SK-N-SH (cell line): Measurements from ENCODE around the gene CALB2. TPM values are rescaled to one million over a fixed set of nuclear protein-coding genes. Genes with fewer than 3 reads are reported as not detected.

Source experiments
- CTCF ChIA-PET: fragments of 300-600, 350-600 bp; formaldehyde crosslinking; extraction: SDS; loops from one replicate; lab custom pipeline; 2021; lab: Yijun Ruan, JAX
- POLR2A ChIA-PET: fragments of 350-600 bp; sonication (Branson Sonifier 250); formaldehyde crosslinking; extraction: SDS; loops from one replicate; lab custom pipeline; 2020; ENCODE audit warnings: antibody characterized with exemption, inconsistent platforms; lab: Yijun Ruan, JAX
- DNase-seq: peaks from one replicate; pipeline ENCODE4 v3.0.0; 2012
- H2AFZ ChIP-seq: fragments of 200-600 bp; sonication (generic); 2 replicates; pipeline ENCODE4 v1.8.1; 2016; ENCODE audit warnings: antibody characterized with exemption, mild to moderate bottlenecking, low read depth
- H3F3A ChIP-seq: fragments of 200-600 bp; sonication (generic); replicated peaks from 2 replicates; pipeline ENCODE3; 2016; ENCODE audit warnings: antibody characterized with exemption, mild to moderate bottlenecking; ENCODE audit not compliant: insufficient read depth
- H3K27ac ChIP-seq, 2 experiments: fragments of 200-500 bp in 1 of 2; fragments of 200-600 bp in 1 of 2; sonication (Bioruptor generic) in 1 of 2; sonication (generic), shearing (Covaris generic) in 1 of 2; 2 replicates each; pipeline versions ENCODE4 v1.5.1 to v1.6.1; 2014 to 2016; ENCODE audit warnings: low read depth in 2 of 2, inconsistent platforms in 1 of 2, low read length in 1 of 2, mild to moderate bottlenecking in 1 of 2, mixed read lengths in 1 of 2
- H3K27me3 ChIP-seq: fragments of 200-600 bp; sonication (generic), shearing (Covaris generic); 2 replicates; pipeline ENCODE4 v1.6.1; 2016; ENCODE audit warnings: mixed run types; ENCODE audit not compliant: insufficient read depth
- H3K36me3 ChIP-seq, 2 experiments: fragments of 200-500 bp in 1 of 2; fragments of 200-600 bp in 1 of 2; sonication (Bioruptor generic) in 1 of 2; sonication (generic) in 1 of 2; replicated peaks in 1 of 2; 2 replicates each; pipeline versions ENCODE3 to v1.5.1; 2014 to 2016; ENCODE audit warnings: low read length in 1 of 2, mild to moderate bottlenecking in 1 of 2; ENCODE audit not compliant: insufficient read depth in 2 of 2, control insufficient read depth in 1 of 2
- H3K4me1 ChIP-seq, 2 experiments: fragments of 200-500 bp in 1 of 2; fragments of 200-600 bp in 1 of 2; sonication (Bioruptor generic) in 1 of 2; sonication (generic), shearing (Covaris generic) in 1 of 2; 2 replicates each; pipeline versions ENCODE4 v1.5.1 to v1.6.1; 2014 to 2016; ENCODE audit warnings: low read depth in 1 of 2, low read length in 1 of 2, mixed run types in 1 of 2; ENCODE audit not compliant: insufficient read depth in 2 of 2, control insufficient read depth in 1 of 2
- H3K4me2 ChIP-seq: fragments of 200-600 bp; sonication (generic), shearing (Covaris generic); 2 replicates; pipeline ENCODE4 v1.6.1; 2017; ENCODE audit warnings: mixed run types
- H3K4me3 ChIP-seq, 2 experiments: fragments of 200-500 bp in 1 of 2; fragments of 200-600 bp in 1 of 2; sonication (Bioruptor generic) in 1 of 2; sonication (generic), shearing (Covaris generic) in 1 of 2; 2 replicates each; pipeline versions ENCODE4 v1.5.1 to v1.8.1; 2014 to 2016; ENCODE audit warnings: low read depth in 2 of 2, inconsistent platforms in 1 of 2, low read length in 1 of 2, mild to moderate bottlenecking in 1 of 2, mixed read lengths in 1 of 2, moderate library complexity in 1 of 2
- H3K79me2 ChIP-seq: fragments of 200-600 bp; sonication (generic); 2 replicates; pipeline ENCODE4 v1.8.1; 2017; ENCODE audit warnings: mild to moderate bottlenecking; ENCODE audit not compliant: insufficient read depth
- H3K9ac ChIP-seq: fragments of 200-600 bp; sonication (generic); 2 replicates; pipeline ENCODE4 v1.6.1; 2017; ENCODE audit warnings: mixed run types
- H3K9me2 ChIP-seq: fragments of 200-600 bp; sonication (generic); 2 replicates; pipeline ENCODE4 v1.6.1; 2017; ENCODE audit warnings: mixed run types
- H3K9me3 ChIP-seq: fragments of 200-600 bp; sonication (generic); 2 replicates; pipeline ENCODE4 v1.6.1; 2017; ENCODE audit warnings: mixed run types, mild to moderate bottlenecking, moderate library complexity
- H4K20me1 ChIP-seq: fragments of 200-600 bp; sonication (generic); 2 replicates; pipeline ENCODE4 v1.6.1; 2017; ENCODE audit warnings: mild to moderate bottlenecking, mixed run types; ENCODE audit not compliant: insufficient read depth
- CHD2 ChIP-seq: fragments of 150-350 bp; IDR thresholded peaks from 2 replicates; pipeline ENCODE4 v1.6.1; 2018; ENCODE audit warnings: low read length; ENCODE audit not compliant: partially characterized antibody
- ELF1 ChIP-seq: IDR thresholded peaks from 2 replicates; pipeline ENCODE4 v1.4.0; 2012
- EP300 ChIP-seq, 2 experiments: IDR thresholded peaks; 2 replicates each; pipeline versions ENCODE4 v1.4.0 to v1.6.1; 2012; ENCODE audit warnings: borderline replicate concordance in 1 of 2, low read depth in 1 of 2, low read length in 1 of 2
- FOSL2 ChIP-seq: IDR thresholded peaks from 2 replicates; pipeline ENCODE4 v1.4.0; 2012; ENCODE audit warnings: low read depth, mild to moderate bottlenecking, moderate library complexity, borderline replicate concordance
- FOXJ3 ChIP-seq: sonication (generic); formaldehyde crosslinking; IDR thresholded peaks from 2 replicates; pipeline ENCODE4 v1.5.1; 2020; ENCODE audit warnings: mild to moderate bottlenecking, missing genetic modification reagents
- FOXM1 ChIP-seq: IDR thresholded peaks from 2 replicates; pipeline ENCODE4 v1.4.0; 2012; ENCODE audit warnings: low read depth, mild to moderate bottlenecking
- GABPA ChIP-seq: IDR thresholded peaks from 2 replicates; pipeline ENCODE4 v1.4.0; 2012; ENCODE audit warnings: low read depth, mild to moderate bottlenecking
- GATA2 ChIP-seq: sonication (generic); formaldehyde crosslinking; IDR thresholded peaks from 2 replicates; pipeline ENCODE4 v1.5.0; 2020; ENCODE audit warnings: mild to moderate bottlenecking, missing genetic modification reagents
- IRF3 ChIP-seq: fragments of 150-350 bp; IDR thresholded peaks from 2 replicates; pipeline ENCODE4 v1.6.1; 2016; ENCODE audit warnings: mild to moderate bottlenecking, low read depth, low read length
- MAX ChIP-seq: IDR thresholded peaks from 2 replicates; pipeline ENCODE4 v1.4.0; 2012; ENCODE audit warnings: low read depth
- MEF2A ChIP-seq: IDR thresholded peaks from 2 replicates; pipeline ENCODE4 v1.4.0; 2012; ENCODE audit warnings: low read depth, borderline replicate concordance
- MXI1 ChIP-seq: IDR thresholded peaks from 2 replicates; pipeline ENCODE4 v1.6.1; 2012; ENCODE audit warnings: mild to moderate bottlenecking, low read depth, low read length, improper control_type of control experiment
- NFIC ChIP-seq: IDR thresholded peaks from 2 replicates; pipeline ENCODE4 v1.4.0; 2012; ENCODE audit warnings: borderline replicate concordance
- PBX3 ChIP-seq: IDR thresholded peaks from 2 replicates; pipeline ENCODE4; 2012
- RCOR1 ChIP-seq: fragments of 150-350 bp; IDR thresholded peaks from 2 replicates; pipeline ENCODE4 v1.6.1; 2017; ENCODE audit warnings: antibody characterized with exemption, low read length
- RXRA ChIP-seq: IDR thresholded peaks from 2 replicates; pipeline ENCODE4 v1.4.0; 2012; ENCODE audit warnings: low read depth, mild to moderate bottlenecking, borderline replicate concordance
- SMC3 ChIP-seq: IDR thresholded peaks from 2 replicates; pipeline ENCODE4 v1.6.1; 2012; ENCODE audit warnings: low read depth, low read length, improper control_type of control experiment
- TCF12 ChIP-seq: IDR thresholded peaks from 2 replicates; pipeline ENCODE4 v1.4.0; 2012
- TEAD4 ChIP-seq: IDR thresholded peaks from 2 replicates; pipeline ENCODE4 v1.4.0; 2012; ENCODE audit warnings: mild to moderate bottlenecking, borderline replicate concordance; ENCODE audit not compliant: insufficient read depth
- USF2 ChIP-seq: fragments of 150-350 bp; IDR thresholded peaks from 2 replicates; pipeline ENCODE4 v1.6.1; 2017; ENCODE audit warnings: antibody characterized with exemption, low read length, low read depth, borderline replicate concordance
- WGBS: methylation state at CpG from one replicate; pipeline ENCODE4 v1.1.6; 2017; ENCODE audit warnings: low lambda C conversion rate; 5-methylcytosine and 5-hydroxymethylcytosine counted together
- polyA plus RNA-seq, 3 experiments: library from polyadenylated mRNA; depleted of rRNA; stranded (reverse); fragments of >200 nt; gene quantifications; 2 replicates each; pipeline ENCODE4 v1.2.3, GENCODE V29; 2012

CALB2 gene
- polyA plus RNA-seq, 1 of the 3 experiments (the other 2 are of a cell fraction): 0.12 TPM

- Histone ChIP-seq H3K27ac (no peak overlapping the region), H3F3A (no peaks in the 10 kb centered on the region), H3K27me3 (peaks cover 13% of the 10 kb centered on the region; the same call in 1 of the 2 replicates), H3K4me3 (no peak overlapping the region), H4K20me1 (no peaks in the 10 kb centered on the region), H3K9me2 (no peaks in the 10 kb centered on the region), H3K4me1 (no peaks in the 10 kb centered on the region; a peak in 1 of 4 replicates), H3K9ac (no peak overlapping the region), H2AFZ (no peak overlapping the region), H3K4me2 (no peak overlapping the region), H3K9me3 (no peaks in the 10 kb centered on the region; the same call in 1 of the 2 replicates), H3K36me3 (no peaks in the 10 kb centered on the region), H3K79me2 (no peaks in the 10 kb centered on the region)
- TF ChIP-seq FOXM1 (no peak), GABPA (no peak), IRF3 (no peak), TEAD4 (no peak)
- ChIA-PET CTCF (interaction anchor here (1.1 to 2.7 kb wide), 3 partner anchors 16 to 182 kb away, joined by 3 to 13 read pairs (median 5); no protein-coding TSS in a partner anchor), POLR2A (no interaction called here)
- DNase-seq: no peak
These were observed 69.9 kb downstream of the CALB2 start for GRCh38 chr16:71428385-71428784.

GRCh38 chr16:71428883-71429282 lies 70.4 kb downstream of the CALB2 start:
- Histone ChIP-seq H3K79me2 (no peaks in the 10 kb centered on the region), H3K27ac (no peak overlapping the region), H3K4me2 (no peak overlapping the region), H3K9me3 (no peaks in the 10 kb centered on the region; the same call in 1 of the 2 replicates), H3K36me3 (no peaks in the 10 kb centered on the region), H3K9ac (no peak overlapping the region), H3F3A (no peaks in the 10 kb centered on the region), H2AFZ (no peak overlapping the region), H3K27me3 (peaks cover 13% of the 10 kb centered on the region; the same call in 1 of the 2 replicates), H4K20me1 (no peaks in the 10 kb centered on the region), H3K9me2 (no peaks in the 10 kb centered on the region), H3K4me3 (no peak overlapping the region), H3K4me1 (no peaks in the 10 kb centered on the region; a peak in 1 of 4 replicates)
- CTCF ChIA-PET: interaction anchor here (0.6 to 2.7 kb wide), 5 partner anchors 16 to 182 kb away, joined by 3 to 13 read pairs (median 3); no protein-coding TSS in a partner anchor
- POLR2A ChIA-PET: no interaction called here
- WGBS: 46% methylated on average over 2 of the region's 2 CpGs
- DNase-seq: no peak
- TF ChIP-seq ELF1 (no peak), EP300 (IDR thresholded peaks at IDR 0.05; ENCODE audit: borderline replicate concordance in 1 of 2, low read depth in 1 of 2, low read length in 1 of 2) (no peak), NFIC (no peak), RCOR1 (no peak), GATA2 (CRISPR knock-in tag) (no peak), FOXJ3 (CRISPR knock-in tag) (no peak)

- no peak overlapping the region for H2AFZ ChIP-seq
- TF ChIP-seq RXRA (no peak), SMC3 (no peak), FOSL2 (no peak), MEF2A (no peak), ELF1 (no peak), USF2 (no peak), CHD2 (no peak), MAX (no peak), MXI1 (no peak), TCF12 (no peak), PBX3 (no peak), NFIC (no peak), TEAD4 (no peak)
These were observed 71.1 kb downstream of the CALB2 start for GRCh38 chr16:71429581-71429980.

More at GRCh38 chr16:71429581-71429980, 71.1 kb downstream of the CALB2 start:
- DNase-seq: no peak
- CTCF ChIA-PET: interaction anchor here (0.6 to 2.7 kb wide), 5 partner anchors 8 to 181 kb away, joined by 3 to 13 read pairs (median 3); no protein-coding TSS in a partner anchor
- no peaks in the 10 kb centered on the region for H3F3A ChIP-seq
- H4K20me1 ChIP-seq: no peaks in the 10 kb centered on the region
- POLR2A ChIA-PET: no interaction called here
- H3K4me2 ChIP-seq: no peak overlapping the region
- no peak overlapping the region for H3K4me3 ChIP-seq
- no peaks in the 10 kb centered on the region for H3K9me2 ChIP-seq
- H3K9ac ChIP-seq: no peak overlapping the region
- H3K4me1 ChIP-seq: no peaks in the 10 kb centered on the region; a peak in 1 of 4 replicates
- H3K36me3 ChIP-seq: no peaks in the 10 kb centered on the region
- H3K79me2 ChIP-seq: no peaks in the 10 kb centered on the region
- H3K9me3 ChIP-seq: no peaks in the 10 kb centered on the region; the same call in 1 of the 2 replicates
- H3K27ac ChIP-seq: no peak overlapping the region
- peaks cover 8% of the 10 kb centered on the region; the same call in 1 of the 2 replicates for H3K27me3 ChIP-seq
- 24% methylated on average over 3 of the region's 3 CpGs for WGBS
